Nephron progenitor cell (in vitro differentiated cells): ENCODE measurements around the gene SFI1.

ENCODE experiments used
- DNase-seq: peaks from one replicate; pipeline ENCODE4 v3.0.0; 2021
- H3K27ac Mint-ChIP-seq: 2 replicates; pipeline ENCODE4 v1.8.0; 2021; ENCODE audit warnings: mild to moderate bottlenecking, moderate library complexity, mixed read lengths
- H3K27me3 Mint-ChIP-seq: 2 replicates; pipeline ENCODE4 v1.8.0; 2021; ENCODE audit warnings: mild to moderate bottlenecking, low read depth, mixed read lengths; ENCODE audit not compliant: poor library complexity
- H3K36me3 Mint-ChIP-seq: 2 replicates; pipeline ENCODE4 v1.8.0; 2021; ENCODE audit warnings: low read depth, mixed read lengths
- H3K4me1 Mint-ChIP-seq: 2 replicates; pipeline ENCODE4 v1.8.0; 2021; ENCODE audit warnings: mixed read lengths
- H3K4me3 Mint-ChIP-seq: 2 replicates; pipeline ENCODE4 v1.8.0; 2021; ENCODE audit warnings: mild to moderate bottlenecking, moderate library complexity, mixed read lengths
- H3K9me3 Mint-ChIP-seq: 2 replicates; pipeline ENCODE4 v1.8.0; 2021; ENCODE audit warnings: mild to moderate bottlenecking, moderate library complexity, mixed read lengths
- CTCF ChIP-seq: fragments of 200-600 bp; sonication (generic); IDR thresholded peaks from 2 replicates; pipeline ENCODE4 v1.5.0; 2021; ENCODE audit warnings: antibody characterized with exemption

Gene SFI1

GRCh38 chr22:31647066-31647465 lies 150.7 kb downstream of the SFI1 start:
- Mint-ChIP-seq H3K27ac (no peak overlapping the region), H3K36me3 (peaks cover 40% of the 10 kb centered on the region), H3K27me3 (no peaks in the 10 kb centered on the region), H3K9me3 (no peaks in the 10 kb centered on the region), H3K4me3 (no peak overlapping the region), H3K4me1 (no peaks in the 10 kb centered on the region)
- DNase-seq = no peak
- TF ChIP-seq CTCF = no peak

GRCh38 chr22:31647523-31648320 lies 151.4 kb downstream of the SFI1 start:
- Mint-ChIP-seq H3K27ac (no peak overlapping the region), H3K4me3 (no peak overlapping the region), H3K36me3 (peaks cover 40% of the 10 kb centered on the region), H3K4me1 (no peaks in the 10 kb centered on the region), H3K27me3 (no peaks in the 10 kb centered on the region), H3K9me3 (no peaks in the 10 kb centered on the region)
- no peak for TF ChIP-seq CTCF
- DNase-seq = no peak

- no peak overlapping the region for H3K4me3 Mint-ChIP-seq
- peaks cover 26% of the 10 kb centered on the region for H3K36me3 Mint-ChIP-seq
- no peak overlapping the region for H3K27ac Mint-ChIP-seq
- H3K27me3 Mint-ChIP-seq = no peaks in the 10 kb centered on the region
- no peaks in the 10 kb centered on the region for H3K9me3 Mint-ChIP-seq
- H3K4me1 Mint-ChIP-seq = no peaks in the 10 kb centered on the region
- DNase-seq = no peak
- TF ChIP-seq CTCF = no peak
These were observed 154.1 kb downstream of the SFI1 start for GRCh38 chr22:31650391-31650790.

- TF ChIP-seq CTCF = no peak
- Mint-ChIP-seq H3K4me3 (no peak overlapping the region), H3K4me1 (no peaks in the 10 kb centered on the region), H3K9me3 (no peaks in the 10 kb centered on the region), H3K36me3 (peaks cover 21% of the 10 kb centered on the region), H3K27ac (no peak overlapping the region), H3K27me3 (no peaks in the 10 kb centered on the region)
- no peak for DNase-seq
These were observed 155.3 kb downstream of the SFI1 start for GRCh38 chr22:31651664-31652063.

- TF ChIP-seq CTCF = no peak
- DNase-seq = no peak
- Mint-ChIP-seq H3K27ac (no peak overlapping the region), H3K36me3 (peaks cover 19% of the 10 kb centered on the region), H3K27me3 (no peaks in the 10 kb centered on the region), H3K9me3 (no peaks in the 10 kb centered on the region), H3K4me1 (no peaks in the 10 kb centered on the region), H3K4me3 (no peak overlapping the region)
These were observed 155.8 kb downstream of the SFI1 start for GRCh38 chr22:31652088-31652487.
